DOHH2 (cell line): ENCODE results near the gene EFL1.

ENCODE experiments used
- EZH2phosphoT487 ChIP-seq: fragments of 200-600 bp; sonication (generic); IDR thresholded peaks from 2 replicates; pipeline ENCODE4 v1.6.1; 2017; ENCODE audit warnings: borderline replicate concordance, mild to moderate bottlenecking, antibody characterized with exemption, low read length, moderate library complexity, mixed read lengths
- TF ChIP-seq, protein P1 (sequence below): fragments of 200-600 bp; sonication (generic); IDR thresholded peaks from one replicate; pipeline ENCODE4 v1.5.1; 2014; ENCODE audit warnings: antibody characterized with exemption, mild to moderate bottlenecking, low read depth, low read length; ENCODE audit not compliant: poor library complexity, severe bottlenecking

DNA sequence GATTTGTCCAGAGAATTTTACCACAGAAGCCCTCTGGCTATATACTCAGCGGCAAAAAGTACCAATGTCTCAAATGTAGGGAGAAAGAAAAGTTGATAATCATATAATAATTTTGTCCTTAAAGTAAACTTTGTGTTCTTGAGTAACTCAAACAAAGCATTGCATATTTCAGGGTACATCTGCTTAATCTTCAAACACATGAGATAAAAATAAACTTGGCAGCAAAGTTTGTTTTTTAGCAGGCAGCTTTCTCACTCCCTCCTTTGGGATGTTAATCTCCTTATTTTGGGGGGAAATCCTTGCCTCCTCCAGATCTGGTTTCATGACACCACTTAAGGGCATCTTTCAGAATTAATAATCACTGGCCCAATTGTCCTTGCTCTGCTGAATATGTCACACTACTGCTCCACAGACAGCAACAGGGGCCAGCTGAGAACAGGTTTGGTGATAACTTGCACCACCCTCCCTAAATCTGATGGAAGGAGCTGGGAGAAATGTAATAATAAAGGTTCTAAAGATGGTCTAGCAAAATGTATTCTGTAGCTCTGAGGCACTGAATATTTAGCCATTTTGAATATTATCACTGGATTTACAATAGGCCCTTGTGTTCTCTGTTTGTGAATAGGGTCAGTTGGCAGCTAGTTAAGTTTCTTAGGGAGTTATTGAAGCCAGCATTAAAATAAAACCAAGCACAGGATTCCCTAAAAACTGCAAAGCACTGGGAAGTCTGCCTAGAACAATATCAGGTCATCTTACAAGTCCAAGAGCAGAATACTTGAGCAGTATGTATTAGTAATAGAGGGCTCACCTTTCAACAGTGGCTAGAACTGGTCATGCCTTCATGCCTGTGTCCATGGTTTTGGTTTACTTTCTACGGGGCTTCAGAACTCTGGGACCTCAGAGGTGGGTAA, 79.2 kb downstream of the EFL1 start:
- TF ChIP-seq, protein P1, sequence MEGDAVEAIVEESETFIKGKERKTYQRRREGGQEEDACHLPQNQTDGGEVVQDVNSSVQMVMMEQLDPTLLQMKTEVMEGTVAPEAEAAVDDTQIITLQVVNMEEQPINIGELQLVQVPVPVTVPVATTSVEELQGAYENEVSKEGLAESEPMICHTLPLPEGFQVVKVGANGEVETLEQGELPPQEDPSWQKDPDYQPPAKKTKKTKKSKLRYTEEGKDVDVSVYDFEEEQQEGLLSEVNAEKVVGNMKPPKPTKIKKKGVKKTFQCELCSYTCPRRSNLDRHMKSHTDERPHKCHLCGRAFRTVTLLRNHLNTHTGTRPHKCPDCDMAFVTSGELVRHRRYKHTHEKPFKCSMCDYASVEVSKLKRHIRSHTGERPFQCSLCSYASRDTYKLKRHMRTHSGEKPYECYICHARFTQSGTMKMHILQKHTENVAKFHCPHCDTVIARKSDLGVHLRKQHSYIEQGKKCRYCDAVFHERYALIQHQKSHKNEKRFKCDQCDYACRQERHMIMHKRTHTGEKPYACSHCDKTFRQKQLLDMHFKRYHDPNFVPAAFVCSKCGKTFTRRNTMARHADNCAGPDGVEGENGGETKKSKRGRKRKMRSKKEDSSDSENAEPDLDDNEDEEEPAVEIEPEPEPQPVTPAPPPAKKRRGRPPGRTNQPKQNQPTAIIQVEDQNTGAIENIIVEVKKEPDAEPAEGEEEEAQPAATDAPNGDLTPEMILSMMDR, result no peak
- no peak for TF ChIP-seq EZH2phosphoT487
